Esophagus squamous epithelium (tissue), 4 donors: ENCODE results near the gene KIAA0513.

Source experiments
- CTCF ChIP-seq, 6 experiments: fragments of 450-650 bp in 4 of 6; fragments of 200-600 bp in 2 of 6; sonication (generic) in 2 of 6; IDR thresholded peaks; one replicate each; pipeline ENCODE4 v1.5.1; 2016 to 2019; ENCODE audit warnings: antibody characterized with exemption in 6 of 6, mild to moderate bottlenecking in 4 of 6, moderate library complexity in 4 of 6
- POLR2A ChIP-seq, 4 donors: fragments of 450-650 bp; IDR thresholded peaks; one replicate each; pipeline ENCODE4 v1.6.1; 2017; ENCODE audit warnings: antibody characterized with exemption in 4 of 4, mild to moderate bottlenecking in 4 of 4, moderate library complexity in 3 of 4

- TF ChIP-seq CTCF (IDR thresholded peaks at IDR 0.05) (no peak), POLR2A (IDR thresholded peaks at IDR 0.05) (no peak)
Observed at GRCh38 chr16:85140455-85141012, 112.9 kb downstream of the KIAA0513 start.
